HG03025 (cell line): ENCODE data around the gene CDX1.
"Not testable (repeated sequence)": the region's sequence is repeated elsewhere in the genome, so short reads cannot be mapped to it uniquely, and the experiment has no call there.

Experiments used
- ATAC-seq: cut with Tn5 transposase; IDR thresholded peaks from one replicate; pipeline ENCODE4 v1.9.1; 2021; ENCODE audit warnings: mild to moderate bottlenecking, moderate library complexity; ENCODE audit not compliant: unreplicated experiment, low FRiP score

The CDX1 gene

DNA sequence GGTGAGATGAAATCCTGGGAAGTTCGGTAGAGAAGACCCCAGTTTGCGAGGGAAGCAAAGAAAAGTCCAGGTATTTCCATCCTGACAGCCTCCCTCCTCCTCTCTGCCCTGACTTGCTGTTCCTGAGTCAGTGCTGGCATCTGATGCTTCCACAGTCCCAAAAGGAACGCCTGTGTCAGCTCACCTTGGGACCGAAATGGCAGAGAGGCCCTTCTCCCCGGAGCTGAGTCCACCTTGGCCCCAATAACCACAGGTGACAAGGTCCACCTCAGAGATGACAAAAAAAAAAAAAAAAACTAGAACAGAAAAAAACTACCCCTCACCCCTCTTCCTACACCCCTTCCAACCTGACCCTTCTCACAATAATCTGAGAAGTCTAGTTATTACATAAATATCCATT is 54.9 kb downstream of the CDX1 start:
- no peak for ATAC-seq

DNA sequence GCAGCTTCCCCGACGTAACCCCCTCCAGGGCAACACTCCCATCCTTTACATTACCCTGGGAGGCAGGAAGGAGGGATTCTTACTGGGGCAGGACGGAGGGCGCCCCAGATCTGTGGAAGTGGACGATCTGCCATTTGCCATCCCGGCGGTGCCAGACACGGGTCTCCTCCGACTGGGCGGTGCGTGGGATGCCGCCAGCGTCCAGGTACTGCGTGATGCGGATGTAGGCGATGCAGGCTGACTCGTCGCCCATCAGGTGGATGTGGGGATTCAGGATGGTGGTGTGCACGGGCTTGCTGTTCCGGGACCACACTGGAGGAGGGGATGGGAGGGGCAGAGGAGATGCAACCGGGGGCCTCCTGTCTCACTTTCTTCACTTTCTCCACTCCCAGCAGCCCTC is 56.3 kb downstream of the CDX1 start:
- ATAC-seq = no peak

DNA sequence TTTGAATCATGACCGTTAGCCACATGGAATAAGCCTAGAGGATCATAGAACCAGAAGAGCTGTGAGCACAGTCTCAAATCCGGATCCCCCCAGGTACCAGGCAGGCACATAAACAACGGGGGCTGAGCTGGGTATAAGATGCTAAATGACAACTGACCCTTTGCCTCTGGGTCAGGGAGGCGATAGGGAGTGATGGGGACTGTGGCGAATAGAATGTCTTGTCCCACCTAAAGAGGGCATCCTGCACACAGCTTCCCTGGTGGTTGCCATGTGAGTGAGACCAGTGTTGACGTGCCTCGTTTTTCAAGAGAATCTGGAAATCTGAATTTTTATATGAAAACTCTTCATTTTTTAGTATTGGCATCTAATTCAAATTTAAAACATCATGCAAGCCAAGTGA is 56.9 kb downstream of the CDX1 start:
- ATAC-seq = no peak

DNA sequence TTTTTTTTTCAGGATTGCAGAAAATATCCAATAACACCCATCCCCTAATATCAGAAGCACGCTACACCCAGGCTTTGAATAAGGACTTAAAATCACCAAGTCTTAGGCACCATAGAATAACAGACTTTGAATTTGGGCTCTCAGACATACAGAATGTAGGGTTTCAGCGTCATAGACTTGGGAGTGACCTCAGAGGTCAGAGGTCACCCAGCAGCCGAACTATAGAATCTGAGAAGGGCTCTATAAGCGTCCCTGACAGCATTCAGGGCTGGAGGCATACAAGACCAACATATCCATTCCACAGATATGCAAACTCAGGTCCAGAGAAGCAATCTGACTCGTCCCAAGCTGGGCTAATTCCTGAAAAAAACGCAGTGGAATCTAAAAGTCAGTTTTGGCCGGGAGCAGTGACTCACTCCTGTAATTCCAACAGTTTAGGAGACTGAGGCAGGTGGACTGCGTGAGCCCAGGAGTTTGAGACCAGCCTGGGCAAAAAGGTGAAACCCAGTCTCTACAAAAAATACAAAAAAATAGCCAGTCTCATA is 58.0 kb downstream of the CDX1 start:
- no peak for ATAC-seq

- ATAC-seq = no peak
Measured at GRCh38 chr5:150227036-150227435, 60.5 kb downstream of the CDX1 start.

GRCh38 chr5:150227606-150228273 is 61.2 kb downstream of the CDX1 start:
- no peak for ATAC-seq

DNA sequence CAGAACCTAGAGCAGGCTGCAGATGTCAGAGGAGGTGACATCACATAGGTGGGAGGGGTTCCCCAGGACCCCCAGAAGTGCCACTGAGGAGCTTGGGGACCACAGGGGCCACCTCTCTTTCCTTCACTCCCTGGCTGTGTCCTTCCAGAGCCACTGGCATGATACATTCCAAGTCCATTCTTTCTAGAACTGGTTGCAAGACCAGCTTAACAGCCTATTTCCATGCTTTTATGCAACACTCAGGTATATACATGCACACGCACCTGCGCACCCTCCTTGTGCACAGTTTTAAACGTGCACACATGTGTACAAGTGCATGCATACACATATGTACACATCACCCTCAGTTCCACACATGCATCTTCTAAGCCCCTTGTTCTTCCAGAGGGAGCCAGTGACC is 63.0 kb downstream of the CDX1 start:
- no peak for ATAC-seq

- no peak for ATAC-seq
Measured at GRCh38 chr5:150230842-150231241, 64.3 kb downstream of the CDX1 start.

- not testable (repeated sequence) for ATAC-seq
Measured at GRCh38 chr5:150233706-150234105, 67.1 kb downstream of the CDX1 start.
